HEK293 (cell line): ENCODE data around the gene EPS8L3.

Experiments
- CTCF ChIA-PET: fragments of 350-600 bp; formaldehyde crosslinking; extraction: SDS; loops from one replicate; lab custom pipeline; 2021; ENCODE audit warnings: antibody characterized with exemption; lab: Yijun Ruan, JAX
- POLR2A ChIA-PET: fragments of 300-600 bp; formaldehyde crosslinking; extraction: SDS; loops from one replicate; lab custom pipeline; 2020; ENCODE audit warnings: antibody characterized with exemption, inconsistent platforms; lab: Yijun Ruan, JAX
- H3K27ac ChIP-seq: fragments of 200-500 bp; sonication (Bioruptor generic); 2 replicates; pipeline ENCODE4 v1.5.1; 2014; ENCODE audit warnings: low read depth, low read length, control low read depth, inconsistent platforms; ENCODE audit errors: extremely low read depth
- H3K36me3 ChIP-seq, 2 experiments: fragments of 200-500 bp in 1 of 2; sonication (Bioruptor generic) in 1 of 2; 1 replicate in 1 of 2; 2 replicates in 1 of 2; pipeline ENCODE4 v1.5.1; 2014 to 2017; ENCODE audit warnings: inconsistent platforms in 2 of 2, low read length in 2 of 2; ENCODE audit not compliant: control insufficient read depth in 2 of 2, insufficient read depth in 1 of 2
- H3K4me1 ChIP-seq: fragments of 200-500 bp; sonication (Bioruptor generic); 2 replicates; pipeline ENCODE4 v1.5.1; 2014; ENCODE audit warnings: mild to moderate bottlenecking, low read length, inconsistent platforms; ENCODE audit not compliant: control insufficient read depth, insufficient read depth
- H3K4me3 ChIP-seq: 2 replicates; pipeline ENCODE4 v1.5.1; 2011; ENCODE audit warnings: low read depth, mild to moderate bottlenecking, control low read depth, low read length, moderate library complexity
- H3K9me3 ChIP-seq: fragments of 200-500 bp; sonication (Bioruptor generic); 2 replicates; pipeline ENCODE4 v1.5.1; 2014; ENCODE audit warnings: low read depth, low read length, inconsistent platforms; ENCODE audit not compliant: control insufficient read depth, insufficient read depth
- ATF2 ChIP-seq: fragments of 450-650 bp; formaldehyde crosslinking; IDR thresholded peaks from 2 replicates; pipeline ENCODE4 v1.5.1; 2016; ENCODE audit warnings: missing biosample characterization, missing genetic modification characterization, low read depth
- GLI2 ChIP-seq: fragments of 450-650 bp; formaldehyde crosslinking; IDR thresholded peaks from 2 replicates; pipeline ENCODE4; 2017; ENCODE audit warnings: missing biosample characterization, missing genetic modification characterization, low read depth, borderline replicate concordance
- KLF16 ChIP-seq: fragments of 450-650 bp; formaldehyde crosslinking; IDR thresholded peaks from 2 replicates; pipeline ENCODE4 v1.5.1; 2017; ENCODE audit warnings: missing biosample characterization, missing genetic modification characterization
- KLF7 ChIP-seq: fragments of 450-650 bp; formaldehyde crosslinking; IDR thresholded peaks from 2 replicates; pipeline ENCODE4 v1.5.1; 2016; ENCODE audit warnings: missing biosample characterization, missing genetic modification characterization, borderline replicate concordance
- PBX3 ChIP-seq: sonication (generic); formaldehyde crosslinking; IDR thresholded peaks from 2 replicates; pipeline ENCODE4 v1.8.1; 2022; ENCODE audit warnings: mild to moderate bottlenecking, moderate library complexity, missing genetic modification reagents
- REST ChIP-seq: fragments of 450-650 bp; formaldehyde crosslinking; IDR thresholded peaks from 2 replicates; pipeline ENCODE4 v1.5.1; 2016; ENCODE audit warnings: missing biosample characterization, missing genetic modification characterization
- ZBTB10 ChIP-seq: fragments of 450-650 bp; formaldehyde crosslinking; IDR thresholded peaks from 2 replicates; pipeline ENCODE4 v1.5.1; 2016; ENCODE audit warnings: missing biosample characterization, missing genetic modification characterization
- ZFP3 ChIP-seq: fragments of 450-650 bp; formaldehyde crosslinking; IDR thresholded peaks from 2 replicates; pipeline ENCODE4 v1.5.1; 2016; ENCODE audit warnings: low read depth, missing biosample characterization, missing genetic modification characterization
- ZIC2 ChIP-seq: fragments of 450-650 bp; formaldehyde crosslinking; IDR thresholded peaks from 2 replicates; pipeline ENCODE4 v1.5.1; 2016; ENCODE audit warnings: missing biosample characterization, missing genetic modification characterization
- ZNF362 ChIP-seq: fragments of 450-650 bp; formaldehyde crosslinking; IDR thresholded peaks from 2 replicates; pipeline ENCODE4 v1.5.1; 2016; ENCODE audit warnings: missing biosample characterization, missing genetic modification characterization
- ZNF404 ChIP-seq: fragments of 450-650 bp; formaldehyde crosslinking; IDR thresholded peaks from 2 replicates; pipeline ENCODE4 v1.5.1; 2017; ENCODE audit warnings: missing biosample characterization, missing genetic modification characterization
- ZNF518A ChIP-seq: fragments of 450-650 bp; formaldehyde crosslinking; conservative IDR thresholded peaks from 2 replicates; pipeline ENCODE4 v1.5.1; 2016; ENCODE audit warnings: low read depth, missing biosample characterization, missing genetic modification characterization
- ZNF560 ChIP-seq: fragments of 450-650 bp; formaldehyde crosslinking; IDR thresholded peaks from 2 replicates; pipeline ENCODE4 v1.5.1; 2017; ENCODE audit warnings: missing biosample characterization, missing genetic modification characterization, borderline replicate concordance
- ZNF596 ChIP-seq: fragments of 450-650 bp; IDR thresholded peaks from 2 replicates; pipeline ENCODE4 v1.5.0; 2018; ENCODE audit warnings: missing biosample characterization, mild to moderate bottlenecking, missing genetic modification characterization, moderate library complexity
- ZNF660 ChIP-seq: fragments of 450-650 bp; IDR thresholded peaks from 2 replicates; pipeline ENCODE4 v1.5.1; 2018; ENCODE audit warnings: missing biosample characterization, mild to moderate bottlenecking, missing genetic modification characterization
- ZNF776 ChIP-seq: fragments of 450-650 bp; formaldehyde crosslinking; IDR thresholded peaks from 2 replicates; pipeline ENCODE4 v1.5.0; 2017; ENCODE audit warnings: missing biosample characterization, missing genetic modification characterization, borderline replicate concordance
- ZNF843 ChIP-seq: fragments of 450-650 bp; formaldehyde crosslinking; IDR thresholded peaks from 2 replicates; pipeline ENCODE4 v1.5.1; 2016; ENCODE audit warnings: missing biosample characterization, missing genetic modification characterization
- ZXDB ChIP-seq: fragments of 450-650 bp; formaldehyde crosslinking; IDR thresholded peaks from 2 replicates; pipeline ENCODE4 v1.5.1; 2016; ENCODE audit warnings: missing biosample characterization, missing genetic modification characterization

Gene EPS8L3

GRCh38 chr1:109763646-109764415, at the start of gene EPS8L3:
EPS8L3 (minus strand) TSS chr1:109763923; CDS start chr1:109761749, 2,174 bp downstream.
- Histone ChIP-seq H3K27ac (no peak within 1 kb of the TSS), H3K9me3 (no peaks in the 10 kb centered on the region), H3K4me1 (no peaks in the 10 kb centered on the region), H3K4me3 (no peak within 1 kb of the TSS), H3K36me3 (no peaks in the 10 kb centered on the region)
- TF ChIP-seq ZNF518A (tag by site-specific recombination) (no peak), ZBTB10 (tag by site-specific recombination) (no peak), ZNF776 (tag by site-specific recombination) (no peak), ZXDB (tag by site-specific recombination) (no peak), ZNF362 (tag by site-specific recombination) (no peak), REST (tag by site-specific recombination) (no peak), ZIC2 (tag by site-specific recombination) (no peak), KLF16 (no peak), ATF2 (no peak), ZFP3 (tag by site-specific recombination) (no peak), ZNF560 (tag by site-specific recombination) (no peak), PBX3 (CRISPR knock-in tag) (no peak), ZNF660 (tag by site-specific recombination) (no peak), ZNF596 (tag by site-specific recombination) (no peak), ZNF843 (tag by site-specific recombination) (no peak), ZNF404 (tag by site-specific recombination) (no peak), GLI2 (tag by site-specific recombination) (no peak), KLF7 (no peak)
- CTCF ChIA-PET, result interaction anchor here (0.7 to 2.1 kb wide), 3 partner anchors 9 to 231 kb away, joined by 3 to 11 read pairs (median 3); no protein-coding TSS in a partner anchor
- POLR2A ChIA-PET, result no interaction called here
